Measurements from ENCODE around the gene TMC6.

The TMC6 gene

GRCh38 chr17:78063489-78063888, 65.1 kb downstream of the TMC6 start:
- Histone ChIP-seq H3K4me1 (ENCODE audit: control insufficient read depth, insufficient read depth, low read length) (no peaks in the 10 kb centered on the region), H3K27me3 (ENCODE audit: control insufficient read depth, insufficient read depth, low read length) (no peaks in the 10 kb centered on the region), H3K36me3 (ENCODE audit: control insufficient read depth, insufficient read depth, low read length) (0 out of 2 replicates have a peak, but pooled peaks cover 4% of the 10 kb centered on the region), H3K27ac (ENCODE audit: low read length) (no peak overlapping the region), H3K4me3 (ENCODE audit: low read length) (no peak overlapping the region), H3K9me3 (ENCODE audit: control insufficient read depth, insufficient read depth, low read length) (no peaks in the 10 kb centered on the region)
- DNase-seq (ENCODE audit: low read depth, low spot score): no peak

- no peak for DNase-seq (ENCODE audit: low read depth, low spot score)
- WGBS (ENCODE audit: insufficient coverage, insufficient read length): 100% methylated on average over 1 of the region's 2 CpGs
- H3K4me1 ChIP-seq (ENCODE audit: control insufficient read depth, insufficient read depth, low read length): no peaks in the 10 kb centered on the region
- H3K27me3 ChIP-seq (ENCODE audit: control insufficient read depth, insufficient read depth, low read length): no peaks in the 10 kb centered on the region
- H3K36me3 ChIP-seq (ENCODE audit: control insufficient read depth, insufficient read depth, low read length): 0 out of 2 replicates have a peak, but pooled peaks cover under 1% of the 10 kb centered on the region
- no peak overlapping the region for H3K27ac ChIP-seq (ENCODE audit: low read length)
- no peaks in the 10 kb centered on the region for H3K9me3 ChIP-seq (ENCODE audit: control insufficient read depth, insufficient read depth, low read length)
- no peak overlapping the region for H3K4me3 ChIP-seq (ENCODE audit: low read length)
Observed at GRCh38 chr17:78062596-78062995, 66.0 kb downstream of the TMC6 start.
